Parathyroid adenoma (tissue), 2 donors: ENCODE measurements around the gene SYPL2.

Source experiments
- H2AFZ ChIP-seq: fragments of 300-600 bp; sonication (generic); one replicate; pipeline ENCODE4 v1.7.0; 2017; ENCODE audit warnings: antibody characterized with exemption, mild to moderate bottlenecking
- H3K27ac ChIP-seq: fragments of 300-600 bp; sonication (generic); one replicate; pipeline ENCODE4 v1.7.0; 2017
- H3K27me3 ChIP-seq: fragments of 300-600 bp; sonication (generic); one replicate; pipeline ENCODE4 v1.7.0; 2017; ENCODE audit warnings: low read length; ENCODE audit not compliant: control insufficient read depth, insufficient read depth
- H3K36me3 ChIP-seq: fragments of 300-600 bp; sonication (generic); one replicate; pipeline ENCODE4 v1.7.0; 2017; ENCODE audit warnings: low read length; ENCODE audit not compliant: control insufficient read depth, insufficient read depth
- H3K4me1 ChIP-seq: fragments of 300-600 bp; sonication (generic); one replicate; pipeline ENCODE4 v1.7.0; 2017; ENCODE audit warnings: control low read depth
- H3K4me2 ChIP-seq: fragments of 300-600 bp; sonication (generic); one replicate; pipeline ENCODE4 v1.7.0; 2017; ENCODE audit warnings: low read length
- H3K4me3 ChIP-seq: fragments of 300-600 bp; sonication (generic); one replicate; pipeline ENCODE4 v1.7.0; 2017; ENCODE audit warnings: low read depth, low read length
- H3K79me2 ChIP-seq: fragments of 300-600 bp; sonication (generic); one replicate; pipeline ENCODE4 v1.7.0; 2017; ENCODE audit warnings: control low read depth
- H3K9ac ChIP-seq: fragments of 300-600 bp; sonication (generic); one replicate; pipeline ENCODE4 v1.7.0; 2017; ENCODE audit warnings: mild to moderate bottlenecking
- H3K9me3 ChIP-seq: fragments of 300-600 bp; sonication (generic); one replicate; pipeline ENCODE4 v1.7.0; 2017; ENCODE audit warnings: low read length; ENCODE audit not compliant: control insufficient read depth
- TF ChIP-seq, protein P1 (sequence below): fragments of 300-600 bp; sonication (generic); IDR thresholded peaks from one replicate; pipeline ENCODE4 v1.7.0; 2017; ENCODE audit warnings: antibody characterized with exemption, mild to moderate bottlenecking
- donor health status: primary hyperparathyroidism.

SYPL2 gene

DNA sequence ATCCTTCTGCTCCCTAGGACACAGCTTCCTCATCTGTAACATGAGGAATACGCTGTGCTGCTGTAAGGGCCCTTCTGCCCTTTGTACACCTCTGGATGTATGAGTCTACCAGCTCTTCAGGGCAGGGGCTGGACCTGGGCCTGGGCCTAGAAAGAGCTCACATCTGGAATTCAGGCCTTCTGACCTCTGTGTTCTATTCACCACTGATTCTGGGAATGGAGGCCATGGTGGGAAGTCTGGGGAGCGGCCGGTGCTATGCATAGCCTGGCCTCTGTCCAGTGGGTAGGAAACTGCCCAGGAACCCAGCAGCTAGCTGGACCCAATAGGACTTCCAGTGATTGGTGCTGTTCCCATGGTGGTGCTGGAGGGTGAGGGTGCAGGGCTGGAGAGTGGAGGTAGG is 62.4 kb downstream of the SYPL2 start:
- peaks cover 2% of the 10 kb centered on the region for H3K4me1 ChIP-seq
- H3K9me3 ChIP-seq = no peaks in the 10 kb centered on the region
- no peaks in the 10 kb centered on the region for H3K36me3 ChIP-seq
- no peak overlapping the region for H2AFZ ChIP-seq
- TF ChIP-seq, protein P1, sequence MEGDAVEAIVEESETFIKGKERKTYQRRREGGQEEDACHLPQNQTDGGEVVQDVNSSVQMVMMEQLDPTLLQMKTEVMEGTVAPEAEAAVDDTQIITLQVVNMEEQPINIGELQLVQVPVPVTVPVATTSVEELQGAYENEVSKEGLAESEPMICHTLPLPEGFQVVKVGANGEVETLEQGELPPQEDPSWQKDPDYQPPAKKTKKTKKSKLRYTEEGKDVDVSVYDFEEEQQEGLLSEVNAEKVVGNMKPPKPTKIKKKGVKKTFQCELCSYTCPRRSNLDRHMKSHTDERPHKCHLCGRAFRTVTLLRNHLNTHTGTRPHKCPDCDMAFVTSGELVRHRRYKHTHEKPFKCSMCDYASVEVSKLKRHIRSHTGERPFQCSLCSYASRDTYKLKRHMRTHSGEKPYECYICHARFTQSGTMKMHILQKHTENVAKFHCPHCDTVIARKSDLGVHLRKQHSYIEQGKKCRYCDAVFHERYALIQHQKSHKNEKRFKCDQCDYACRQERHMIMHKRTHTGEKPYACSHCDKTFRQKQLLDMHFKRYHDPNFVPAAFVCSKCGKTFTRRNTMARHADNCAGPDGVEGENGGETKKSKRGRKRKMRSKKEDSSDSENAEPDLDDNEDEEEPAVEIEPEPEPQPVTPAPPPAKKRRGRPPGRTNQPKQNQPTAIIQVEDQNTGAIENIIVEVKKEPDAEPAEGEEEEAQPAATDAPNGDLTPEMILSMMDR = no peak
- H3K4me3 ChIP-seq = no peak overlapping the region
- no peak overlapping the region for H3K9ac ChIP-seq
- H3K4me2 ChIP-seq = no peak overlapping the region
- H3K79me2 ChIP-seq = no peaks in the 10 kb centered on the region
- no peak overlapping the region for H3K27ac ChIP-seq
- H3K27me3 ChIP-seq = no peaks in the 10 kb centered on the region

GRCh38 chr1:109529881-109530456 is 63.6 kb downstream of the SYPL2 start:
- no peak overlapping the region for H3K4me3 ChIP-seq
- H3K9me3 ChIP-seq = no peaks in the 10 kb centered on the region
- no peak overlapping the region for H3K27ac ChIP-seq
- H3K27me3 ChIP-seq = no peaks in the 10 kb centered on the region
- no peak overlapping the region for H3K4me2 ChIP-seq
- H2AFZ ChIP-seq = peak overlapping the region; percentile 68
- TF ChIP-seq, protein P1 = no peak
- H3K9ac ChIP-seq = no peak overlapping the region
- peaks cover 2% of the 10 kb centered on the region for H3K4me1 ChIP-seq
- no peaks in the 10 kb centered on the region for H3K36me3 ChIP-seq
- no peaks in the 10 kb centered on the region for H3K79me2 ChIP-seq

DNA sequence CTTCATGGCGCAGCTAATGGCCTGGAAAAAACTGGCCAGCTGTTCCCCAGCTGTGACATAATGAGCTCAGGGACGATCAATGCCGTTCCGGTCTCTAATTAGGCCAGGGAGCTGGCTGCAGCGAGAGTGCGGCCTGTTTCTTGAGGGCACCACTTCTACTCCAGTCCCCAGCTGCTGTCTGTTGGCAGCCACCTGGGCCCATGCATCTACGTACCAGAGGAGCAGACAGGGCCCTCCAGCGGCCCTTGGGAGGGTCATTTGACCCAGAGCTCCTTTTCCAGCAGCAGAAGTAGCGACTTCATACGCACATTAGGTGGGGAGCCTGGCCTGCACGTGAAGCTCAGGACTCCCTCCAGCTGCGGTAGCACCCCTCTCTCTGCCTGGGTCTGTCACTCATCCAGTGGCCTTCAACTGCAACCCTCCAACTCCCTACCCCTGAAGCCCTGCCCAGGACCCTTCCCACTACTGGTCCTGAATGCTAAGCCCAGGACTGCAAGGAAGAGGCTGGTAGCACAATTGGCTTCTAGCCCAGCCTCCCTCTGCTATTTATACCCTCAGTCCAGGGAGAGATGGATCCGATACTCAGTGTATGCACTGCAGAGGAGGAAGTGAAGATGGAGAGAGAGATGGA is 64.2 kb downstream of the SYPL2 start:
- TF ChIP-seq, protein P1 = no peak
- Histone ChIP-seq H3K9ac (no peak overlapping the region), H3K9me3 (no peaks in the 10 kb centered on the region), H3K4me1 (peaks cover 2% of the 10 kb centered on the region), H3K27me3 (no peaks in the 10 kb centered on the region), H2AFZ (peak overlapping the region; percentile 33), H3K4me3 (no peak overlapping the region), H3K36me3 (no peaks in the 10 kb centered on the region), H3K79me2 (no peaks in the 10 kb centered on the region), H3K4me2 (no peak overlapping the region), H3K27ac (no peak overlapping the region)

DNA sequence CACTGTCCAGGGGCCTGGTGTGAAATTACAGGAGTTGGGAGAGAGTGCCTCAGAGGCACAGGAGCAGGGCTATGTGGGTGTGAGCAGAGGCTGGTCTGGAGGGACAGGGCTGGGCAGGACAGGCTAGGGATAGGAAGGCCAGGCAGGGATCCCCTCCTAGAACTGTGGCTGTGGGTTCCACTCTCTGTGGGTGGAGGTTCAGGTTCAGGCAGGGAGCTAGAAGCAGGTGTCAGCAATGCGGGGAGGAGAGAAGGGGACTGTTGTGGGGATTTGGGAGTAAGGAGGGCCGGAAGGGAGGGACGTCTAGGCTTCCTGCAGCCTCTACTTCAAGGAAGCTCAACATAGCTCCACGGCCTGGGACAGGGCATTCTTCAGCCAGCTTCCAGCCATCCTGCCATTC is 65.0 kb downstream of the SYPL2 start:
- Histone ChIP-seq H3K4me1 (peaks cover 2% of the 10 kb centered on the region), H3K4me2 (peak overlapping the region; percentile 77), H3K4me3 (no peak overlapping the region), H2AFZ (peak overlapping the region; percentile 57), H3K36me3 (no peaks in the 10 kb centered on the region), H3K9ac (no peak overlapping the region), H3K9me3 (no peaks in the 10 kb centered on the region), H3K27me3 (no peaks in the 10 kb centered on the region), H3K79me2 (no peaks in the 10 kb centered on the region), H3K27ac (no peak overlapping the region)
- TF ChIP-seq, protein P1 = no peak
